PFSK-1 (cell line): ENCODE results near the gene ENSA.

Experiments
- FOXP2 ChIP-seq: optimal IDR thresholded peaks from 2 replicates; pipeline ENCODE3; 2011; ENCODE audit warnings: borderline replicate concordance, control low read depth, inconsistent platforms; ENCODE audit not compliant: insufficient read depth; ENCODE audit errors: extremely low read length, extremely low read depth
- POLR2AphosphoS5 ChIP-seq: IDR thresholded peaks from 2 replicates; pipeline ENCODE4 v1.6.1; 2012; ENCODE audit warnings: low read depth, mild to moderate bottlenecking, control low read depth, low read length, moderate library complexity
- SIN3A ChIP-seq: IDR thresholded peaks from 2 replicates; pipeline ENCODE4 v1.6.1; 2012; ENCODE audit warnings: mild to moderate bottlenecking, low read length, moderate library complexity, borderline replicate concordance; ENCODE audit not compliant: insufficient read depth
- TAF1 ChIP-seq: IDR thresholded peaks from 2 replicates; pipeline ENCODE4 v1.6.1; 2012; ENCODE audit warnings: low read length, control low read depth, borderline replicate concordance; ENCODE audit not compliant: insufficient read depth
- TF ChIP-seq, protein P1 (sequence below), 2 experiments: IDR thresholded peaks; 2 replicates each; pipeline versions ENCODE4 v1.6.1 to v1.8.0; 2011 to 2012; ENCODE audit warnings: low read depth in 2 of 2, low read length in 2 of 2, control low read depth in 1 of 2, inconsistent platforms in 1 of 2, mild to moderate bottlenecking in 1 of 2, moderate library complexity in 1 of 2; ENCODE audit not compliant: insufficient read depth in 1 of 2

DNA sequence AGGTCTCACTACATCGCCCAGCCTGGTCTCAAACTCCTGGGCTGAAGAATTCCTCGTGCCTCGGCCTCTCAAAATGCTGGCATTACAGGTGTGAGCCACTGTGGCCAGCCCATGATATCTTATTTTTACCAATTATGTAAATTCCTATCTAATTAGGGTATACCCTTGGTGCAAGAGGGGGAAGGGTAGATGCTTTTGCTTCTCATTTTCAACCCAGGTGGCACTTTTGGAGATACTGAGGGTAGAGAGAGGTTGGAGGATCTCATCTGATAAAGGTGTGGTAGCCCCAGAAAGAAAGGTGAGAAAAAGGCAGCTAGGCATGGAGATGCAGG, 17.4 kb downstream of the ENSA start:
- TF ChIP-seq POLR2AphosphoS5 (no peak), TAF1 (no peak), SIN3A (no peak), FOXP2 (no peak)
- TF ChIP-seq, protein P1, sequence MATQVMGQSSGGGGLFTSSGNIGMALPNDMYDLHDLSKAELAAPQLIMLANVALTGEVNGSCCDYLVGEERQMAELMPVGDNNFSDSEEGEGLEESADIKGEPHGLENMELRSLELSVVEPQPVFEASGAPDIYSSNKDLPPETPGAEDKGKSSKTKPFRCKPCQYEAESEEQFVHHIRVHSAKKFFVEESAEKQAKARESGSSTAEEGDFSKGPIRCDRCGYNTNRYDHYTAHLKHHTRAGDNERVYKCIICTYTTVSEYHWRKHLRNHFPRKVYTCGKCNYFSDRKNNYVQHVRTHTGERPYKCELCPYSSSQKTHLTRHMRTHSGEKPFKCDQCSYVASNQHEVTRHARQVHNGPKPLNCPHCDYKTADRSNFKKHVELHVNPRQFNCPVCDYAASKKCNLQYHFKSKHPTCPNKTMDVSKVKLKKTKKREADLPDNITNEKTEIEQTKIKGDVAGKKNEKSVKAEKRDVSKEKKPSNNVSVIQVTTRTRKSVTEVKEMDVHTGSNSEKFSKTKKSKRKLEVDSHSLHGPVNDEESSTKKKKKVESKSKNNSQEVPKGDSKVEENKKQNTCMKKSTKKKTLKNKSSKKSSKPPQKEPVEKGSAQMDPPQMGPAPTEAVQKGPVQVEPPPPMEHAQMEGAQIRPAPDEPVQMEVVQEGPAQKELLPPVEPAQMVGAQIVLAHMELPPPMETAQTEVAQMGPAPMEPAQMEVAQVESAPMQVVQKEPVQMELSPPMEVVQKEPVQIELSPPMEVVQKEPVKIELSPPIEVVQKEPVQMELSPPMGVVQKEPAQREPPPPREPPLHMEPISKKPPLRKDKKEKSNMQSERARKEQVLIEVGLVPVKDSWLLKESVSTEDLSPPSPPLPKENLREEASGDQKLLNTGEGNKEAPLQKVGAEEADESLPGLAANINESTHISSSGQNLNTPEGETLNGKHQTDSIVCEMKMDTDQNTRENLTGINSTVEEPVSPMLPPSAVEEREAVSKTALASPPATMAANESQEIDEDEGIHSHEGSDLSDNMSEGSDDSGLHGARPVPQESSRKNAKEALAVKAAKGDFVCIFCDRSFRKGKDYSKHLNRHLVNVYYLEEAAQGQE (IDR thresholded peaks at IDR 0.05; ENCODE audit: insufficient read depth in 1 of 2, low read depth in 2 of 2, low read length in 2 of 2), result no peak
